NK-92 treated with Interleukin-12 subunit alpha and Interleukin-12 subunit beta, amount 100 ng/mL, for 24 hours (cell line): ENCODE data around the gene RNF151.
"Not testable (repeated sequence)": the region's sequence is repeated elsewhere in the genome, so short reads cannot be mapped to it uniquely, and the experiment has no call there.

Source experiments
- DNase-seq: peaks from one replicate; lab custom pipeline; 2025; lab: John Stamatoyannopoulos, UW

The RNF151 gene

DNA sequence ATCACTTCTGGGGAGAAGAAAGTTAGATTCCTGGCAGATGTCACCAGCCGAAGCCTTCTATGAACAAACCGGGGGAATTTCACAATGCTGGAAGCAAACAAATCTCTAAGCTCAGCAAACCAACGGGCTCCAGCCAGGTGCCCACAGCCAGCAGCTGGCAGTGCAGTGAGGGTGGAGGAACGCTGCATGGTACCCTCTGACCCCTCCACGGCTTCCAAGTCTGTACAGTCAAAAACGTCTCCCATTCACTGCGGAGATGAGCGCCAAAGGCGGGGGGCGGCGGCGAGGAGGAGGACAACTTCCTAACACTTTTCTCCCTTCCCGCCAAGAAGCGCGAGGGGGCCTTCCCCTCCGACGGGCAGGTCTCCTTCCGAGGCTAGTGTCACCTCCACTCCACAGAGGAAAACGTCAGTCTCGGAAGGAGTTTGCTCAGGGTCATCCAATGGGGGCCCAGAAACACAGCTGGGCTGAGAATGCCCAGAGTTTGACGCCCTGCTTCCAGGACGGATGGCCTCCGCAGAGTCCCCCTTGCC, 42.0 kb downstream of the RNF151 start:
- no peak for DNase-seq

DNA sequence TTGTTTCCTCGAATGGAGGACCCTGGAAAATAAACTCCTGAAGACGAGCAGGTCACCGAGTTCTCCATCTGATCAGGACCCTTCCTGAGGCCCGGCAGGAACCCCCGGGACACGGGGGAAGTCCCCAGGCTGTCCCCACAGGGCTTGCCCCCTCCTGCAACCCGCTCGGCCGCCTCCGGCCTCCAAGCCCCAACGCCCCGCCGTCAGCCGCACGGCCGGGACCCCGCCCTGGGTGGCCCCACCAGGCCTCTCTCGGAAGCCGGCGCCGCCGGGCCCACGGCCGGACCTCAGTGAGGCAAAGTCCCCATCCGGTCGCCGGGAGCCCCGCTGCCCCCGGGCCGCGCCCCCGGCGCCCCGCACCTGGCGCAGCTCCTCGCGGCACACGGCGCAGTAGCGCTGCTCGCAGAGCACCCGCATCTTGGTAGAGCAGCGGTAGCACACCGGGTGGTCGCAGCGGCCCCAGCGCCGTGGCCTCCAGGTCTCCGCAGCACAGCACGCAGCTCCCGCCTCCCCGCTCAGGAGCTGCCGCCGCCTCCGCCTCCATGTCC, 42.6 kb downstream of the RNF151 start:
- no peak for DNase-seq

DNA sequence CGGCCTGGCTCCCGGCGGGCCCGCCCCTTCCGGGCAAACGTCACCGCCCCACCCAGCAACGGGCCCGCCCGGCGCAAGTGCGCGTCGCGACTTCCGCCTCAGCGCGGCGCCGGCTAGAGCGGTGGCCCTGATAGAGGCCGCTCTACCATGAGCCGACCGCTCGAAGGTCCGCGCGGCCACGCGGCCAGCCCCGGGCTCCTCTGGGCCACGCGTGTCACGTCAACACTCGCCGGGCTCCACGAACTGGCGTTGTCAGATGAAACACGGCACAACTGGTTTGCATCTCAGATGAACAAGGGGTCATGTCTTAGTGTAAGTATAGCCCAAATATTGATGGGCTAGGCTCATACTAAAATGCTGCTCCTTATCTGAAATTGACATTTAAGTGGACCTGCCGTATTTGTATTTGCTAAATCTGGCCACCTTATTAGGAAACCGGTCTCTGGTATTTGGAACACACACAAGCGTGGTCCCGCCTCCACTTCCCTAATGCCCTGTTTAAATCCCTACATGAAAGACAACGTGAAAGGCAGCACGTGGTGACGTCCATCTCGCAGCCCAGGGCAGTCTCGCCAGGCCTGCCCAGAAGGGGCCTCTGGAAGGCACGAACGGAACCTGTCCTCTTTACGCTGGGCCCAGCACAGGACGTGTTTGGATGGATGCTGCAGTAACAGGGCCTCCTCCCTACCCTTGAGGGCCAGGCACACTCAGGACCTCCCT, 43.3 kb downstream of the RNF151 start, which contains the start of gene ZNF598:
TSS of gene ZNF598 (minus strand) at position 31 of the 720 bp plus-strand sequence.
- DNase-seq, result peak; percentile 80

DNA sequence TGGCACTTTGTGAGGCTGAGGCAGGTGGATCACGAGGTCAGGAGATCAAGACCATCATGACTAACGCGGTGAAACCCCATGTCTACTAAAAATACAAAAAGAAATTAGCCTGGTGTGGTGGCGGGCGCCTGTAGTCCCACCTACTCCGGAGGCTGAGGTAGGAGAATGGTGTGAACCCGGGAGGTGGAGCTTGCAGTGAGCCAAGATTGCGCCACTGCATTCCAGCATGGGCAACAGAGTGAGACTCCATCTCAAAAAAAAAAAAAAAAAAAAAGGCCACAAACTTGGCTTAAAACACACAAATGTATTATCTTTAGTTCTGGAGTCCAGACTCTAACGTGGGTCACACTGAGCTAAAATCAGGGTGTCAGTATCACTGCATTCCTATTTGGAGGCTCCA, 45.1 kb downstream of the RNF151 start:
- DNase-seq, result not testable (repeated sequence)

DNA sequence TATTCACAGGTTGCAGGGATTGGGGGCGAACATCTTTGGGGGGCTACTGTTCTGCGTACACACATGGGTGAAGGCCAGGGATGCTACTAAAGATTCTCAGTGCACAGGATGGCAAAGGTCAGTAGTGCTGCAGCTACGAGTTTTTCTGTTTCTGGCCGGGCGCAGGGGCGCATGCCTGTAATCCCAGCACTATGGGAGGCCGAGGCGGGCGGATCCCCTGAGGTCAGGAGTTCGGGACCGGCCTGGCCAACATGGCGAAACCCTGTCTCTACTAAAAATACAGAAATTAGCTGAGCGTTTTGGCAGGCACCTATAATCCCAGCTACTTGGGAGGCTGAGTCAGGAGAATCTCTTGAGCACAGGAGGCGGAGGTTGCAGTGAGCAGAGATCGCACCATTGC, 46.9 kb downstream of the RNF151 start:
- no peak for DNase-seq

DNA sequence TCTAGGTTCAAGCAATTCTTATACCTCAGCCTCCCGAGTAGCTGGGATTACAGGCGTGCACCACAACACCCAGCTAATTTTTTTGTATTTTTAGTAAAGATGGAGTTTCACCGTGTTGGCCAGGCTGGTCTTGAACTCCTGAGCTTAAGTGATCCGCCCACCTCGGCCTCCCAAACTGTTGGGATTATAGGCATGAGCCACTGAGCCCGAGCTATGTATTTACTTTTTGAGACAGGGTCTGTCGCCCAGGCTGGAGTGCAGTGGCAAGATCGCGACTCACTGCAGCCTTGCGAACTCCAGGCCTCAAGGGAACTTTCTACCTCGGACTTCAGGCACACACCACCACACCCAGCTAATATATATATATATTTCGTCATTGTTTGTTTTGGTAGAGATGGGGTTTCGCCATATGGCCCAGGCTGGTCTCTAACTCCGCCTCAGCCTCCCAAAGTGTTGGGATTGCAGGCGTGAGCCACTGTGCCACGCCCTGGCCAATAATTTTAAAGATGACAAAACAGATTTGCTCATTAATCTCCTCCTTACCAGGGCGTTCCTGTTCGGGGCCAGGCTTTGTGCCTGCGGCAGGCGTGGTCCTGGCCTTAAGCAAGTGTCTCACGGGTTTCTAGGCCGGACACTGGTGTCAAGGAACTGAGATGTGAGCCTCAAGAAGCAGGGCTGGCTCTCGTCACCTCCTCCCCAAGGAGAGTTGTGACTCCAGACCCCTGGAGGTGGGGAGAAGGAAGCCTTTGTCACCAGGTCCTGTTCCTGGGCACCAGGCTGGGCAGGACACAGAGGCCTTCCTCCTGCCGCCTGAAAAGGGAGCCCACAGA, 48.7 kb downstream of the RNF151 start:
- no peak for DNase-seq

DNA sequence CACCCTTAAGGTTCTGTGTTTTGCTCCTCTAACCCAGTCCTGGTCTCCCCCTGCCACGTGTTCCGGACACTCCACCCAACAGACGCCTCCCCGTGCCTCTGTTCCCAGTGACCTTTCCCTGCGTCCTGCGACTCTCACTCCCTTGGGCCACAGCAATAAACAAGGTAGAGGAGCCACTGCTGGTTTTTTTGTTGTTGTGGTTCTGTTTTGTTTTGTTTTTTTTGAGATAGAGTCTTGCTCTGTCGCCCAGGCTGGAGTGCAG, 49.2 kb downstream of the RNF151 start:
- no peak for DNase-seq

DNA sequence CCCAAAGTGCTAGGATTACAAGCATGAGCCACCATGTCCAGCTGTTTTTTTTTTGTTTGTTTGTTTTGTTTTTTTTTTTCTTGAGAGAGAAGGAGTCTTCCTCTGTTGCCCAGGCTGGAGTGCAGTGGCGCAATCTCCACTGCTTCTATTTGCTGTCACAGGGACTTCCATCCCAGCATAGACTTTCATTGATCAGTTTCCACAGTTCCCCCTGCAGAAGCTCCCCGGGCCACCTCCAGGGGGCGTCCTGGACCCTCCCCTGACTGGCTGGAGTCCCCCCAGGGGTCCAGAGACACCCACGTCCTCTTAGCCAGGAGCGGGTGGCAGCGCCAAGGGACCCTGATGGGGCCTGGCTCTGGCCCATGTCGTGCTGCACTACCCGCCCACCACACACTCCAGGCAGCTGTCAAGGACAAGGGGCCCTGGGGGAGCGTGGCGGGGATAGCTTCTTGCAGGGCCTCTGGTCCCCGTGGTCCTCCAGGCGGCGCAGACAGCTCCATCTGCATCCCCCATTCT, 49.8 kb downstream of the RNF151 start:
- DNase-seq, result no peak
